Gastroesophageal sphincter (tissue), 4 donors: Measurements from ENCODE around the gene FIGN. TPM values are rescaled to one million over a fixed set of nuclear protein-coding genes. Genes with fewer than 3 reads are reported as not detected.

Experiments used
- ATAC-seq: fragments of 150-250 bp; one replicate; pipeline ENCODE4 v1.9.1; 2016; ENCODE audit warnings: mild to moderate bottlenecking, moderate library complexity
- H3K27ac ChIP-seq, 4 donors: fragments of 200-600 bp; sonication (generic) in 3 of 4; 1 replicate in 3 of 4; 2 replicates in 1 of 4; pipeline ENCODE4 v1.5.1; 2016 to 2019
- H3K27me3 ChIP-seq: fragments of 200-600 bp; sonication (generic); one replicate; pipeline ENCODE4 v1.5.1; 2019
- H3K36me3 ChIP-seq, 2 donors: fragments of 200-600 bp; sonication (generic); one replicate each; pipeline ENCODE4 v1.5.1; 2019; ENCODE audit warnings: control low read depth in 1 of 2
- H3K4me1 ChIP-seq, 3 donors: fragments of 200-600 bp; sonication (generic); 1 replicate in 2 of 3; 2 replicates in 1 of 3; pipeline ENCODE4 v1.5.1; 2016 to 2019; ENCODE audit warnings: control low read depth in 2 of 3
- H3K4me3 ChIP-seq, 2 donors: fragments of 200-600 bp; sonication (generic); one replicate each; pipeline ENCODE4 v1.5.1; 2019; ENCODE audit warnings: mild to moderate bottlenecking in 1 of 2, moderate library complexity in 1 of 2
- H3K9me3 ChIP-seq, 3 donors: fragments of 200-600 bp; sonication (generic); one replicate each; pipeline ENCODE4 v1.5.1; 2017 to 2019; ENCODE audit warnings: control low read depth in 2 of 3
- EP300 ChIP-seq: sonication (generic); formaldehyde crosslinking; IDR thresholded peaks from one replicate; pipeline ENCODE4 v1.6.1; 2017; ENCODE audit warnings: antibody characterized with exemption, mild to moderate bottlenecking
- POLR2A ChIP-seq, 2 donors: fragments of 450-650 bp; IDR thresholded peaks; one replicate each; pipeline ENCODE4 v1.6.1; 2017; ENCODE audit warnings: antibody characterized with exemption in 2 of 2, mild to moderate bottlenecking in 2 of 2, moderate library complexity in 1 of 2
- POLR2AphosphoS5 ChIP-seq: sonication (generic); formaldehyde crosslinking; IDR thresholded peaks from one replicate; pipeline ENCODE4 v1.6.1; 2017; ENCODE audit warnings: antibody characterized with exemption
- WGBS, 2 donors: methylation state at CpG; one replicate each; pipeline ENCODE4 v1.1.5; 2018; ENCODE audit warnings: low coverage in 1 of 2; 5-methylcytosine and 5-hydroxymethylcytosine counted together
- total RNA-seq, 4 donors: library from RNA; depleted of rRNA; stranded (reverse); fragments of >200 nt; gene quantifications; one replicate each; pipeline ENCODE4 v1.1.0, GENCODE V29; 2016
- TF ChIP-seq, protein P1 (sequence below), 4 experiments: fragments of 200-600 bp in 2 of 4; fragments of 450-650 bp in 2 of 4; sonication (generic) in 1 of 4; IDR thresholded peaks; one replicate each; pipeline ENCODE4 v1.5.1; 2017 to 2019; ENCODE audit warnings: antibody characterized with exemption in 4 of 4, mild to moderate bottlenecking in 2 of 4, moderate library complexity in 2 of 4

FIGN gene
- total RNA-seq, 4 donors from 2014 or later = 5.0 to 17.5 (median 10.2) TPM

DNA sequence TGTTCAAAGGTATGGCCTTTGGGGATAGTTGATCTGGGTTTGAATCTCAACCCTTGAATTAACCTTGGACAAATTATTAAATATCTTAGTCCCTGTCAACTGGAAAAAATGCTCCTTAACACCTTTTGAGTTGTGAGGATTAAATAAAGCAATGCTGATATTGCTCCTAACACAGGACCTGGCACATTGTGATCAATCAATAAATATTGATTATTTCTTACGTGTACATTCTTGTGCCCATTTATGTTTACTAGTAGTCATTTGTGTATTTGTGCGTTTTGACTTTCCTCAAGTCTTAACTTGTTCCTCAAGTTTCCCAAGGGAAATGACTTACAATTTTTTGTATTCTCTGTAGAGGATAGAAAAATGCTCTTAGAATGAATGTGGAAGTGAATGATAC is 19.6 kb upstream of the FIGN start:
- no peaks in the 10 kb centered on the region for H3K36me3 ChIP-seq
- no peaks in the 10 kb centered on the region for H3K9me3 ChIP-seq
- no peak for ATAC-seq
- H3K27me3 ChIP-seq = no peaks in the 10 kb centered on the region
- no peak overlapping the region for H3K27ac ChIP-seq
- TF ChIP-seq, protein P1, sequence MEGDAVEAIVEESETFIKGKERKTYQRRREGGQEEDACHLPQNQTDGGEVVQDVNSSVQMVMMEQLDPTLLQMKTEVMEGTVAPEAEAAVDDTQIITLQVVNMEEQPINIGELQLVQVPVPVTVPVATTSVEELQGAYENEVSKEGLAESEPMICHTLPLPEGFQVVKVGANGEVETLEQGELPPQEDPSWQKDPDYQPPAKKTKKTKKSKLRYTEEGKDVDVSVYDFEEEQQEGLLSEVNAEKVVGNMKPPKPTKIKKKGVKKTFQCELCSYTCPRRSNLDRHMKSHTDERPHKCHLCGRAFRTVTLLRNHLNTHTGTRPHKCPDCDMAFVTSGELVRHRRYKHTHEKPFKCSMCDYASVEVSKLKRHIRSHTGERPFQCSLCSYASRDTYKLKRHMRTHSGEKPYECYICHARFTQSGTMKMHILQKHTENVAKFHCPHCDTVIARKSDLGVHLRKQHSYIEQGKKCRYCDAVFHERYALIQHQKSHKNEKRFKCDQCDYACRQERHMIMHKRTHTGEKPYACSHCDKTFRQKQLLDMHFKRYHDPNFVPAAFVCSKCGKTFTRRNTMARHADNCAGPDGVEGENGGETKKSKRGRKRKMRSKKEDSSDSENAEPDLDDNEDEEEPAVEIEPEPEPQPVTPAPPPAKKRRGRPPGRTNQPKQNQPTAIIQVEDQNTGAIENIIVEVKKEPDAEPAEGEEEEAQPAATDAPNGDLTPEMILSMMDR (IDR thresholded peaks at IDR 0.05) = no peak
- TF ChIP-seq POLR2A (IDR thresholded peaks at IDR 0.05) (no peak), EP300 (no peak), POLR2AphosphoS5 (no peak)
- H3K4me1 ChIP-seq = no peaks in the 10 kb centered on the region
- WGBS, 2 donors = 75 to 93% methylated on average over 2 of the region's 2 CpGs
- no peak overlapping the region for H3K4me3 ChIP-seq

DNA sequence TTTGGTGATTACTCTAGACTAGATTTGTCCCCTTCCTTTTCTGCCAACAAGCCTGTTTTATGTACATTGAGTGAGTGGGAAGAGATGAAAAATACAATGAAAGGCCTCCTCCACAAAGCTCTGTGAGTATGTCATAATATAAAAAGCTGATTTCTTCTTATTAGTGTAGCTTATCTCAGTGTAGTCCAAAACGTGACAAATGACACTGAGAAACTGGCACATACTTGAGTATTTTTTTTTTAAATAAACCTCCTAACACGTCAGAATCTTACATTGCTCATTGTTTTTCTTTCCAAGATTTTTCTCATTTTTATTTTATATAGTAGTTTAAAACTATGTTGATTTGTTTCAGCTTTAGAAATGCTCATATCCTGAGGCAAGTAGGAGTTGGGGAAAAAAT is 17.9 kb upstream of the FIGN start:
- Histone ChIP-seq H3K36me3 (no peaks in the 10 kb centered on the region), H3K9me3 (no peaks in the 10 kb centered on the region), H3K27ac (no peak overlapping the region), H3K27me3 (no peaks in the 10 kb centered on the region), H3K4me1 (no peaks in the 10 kb centered on the region), H3K4me3 (no peak overlapping the region)
- no peak for ATAC-seq
- no peak for TF ChIP-seq POLR2AphosphoS5
- no peak for TF ChIP-seq POLR2A (IDR thresholded peaks at IDR 0.05)
- TF ChIP-seq, protein P1 (IDR thresholded peaks at IDR 0.05) = no peak
- TF ChIP-seq EP300 = no peak
- 10 to 17% methylated on average over 2 of the region's 2 CpGs for WGBS, 2 donors

DNA sequence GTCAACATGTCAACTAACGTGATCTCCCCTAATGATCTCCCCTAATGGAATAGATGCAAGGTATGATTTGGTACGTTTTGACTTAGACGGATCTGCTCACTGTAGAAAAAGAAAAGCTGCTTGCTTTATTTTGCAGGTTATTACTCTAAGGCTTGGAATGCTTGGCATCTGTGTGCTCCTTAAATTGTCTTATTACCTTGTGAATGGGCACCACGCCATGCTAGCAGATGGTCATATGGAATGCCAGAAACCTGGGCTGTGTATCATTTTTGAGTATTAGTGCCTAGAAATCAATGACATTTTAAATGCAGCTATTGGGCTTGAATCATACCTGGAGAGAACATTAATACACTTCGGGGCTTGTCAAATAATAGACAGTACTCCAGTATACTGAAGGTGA is 16.5 kb upstream of the FIGN start:
- no peaks in the 10 kb centered on the region for H3K36me3 ChIP-seq
- no peak for ATAC-seq
- H3K27me3 ChIP-seq = no peaks in the 10 kb centered on the region
- 71 to 72% methylated on average over 5 of the region's 5 CpGs for WGBS, 2 donors
- no peaks in the 10 kb centered on the region for H3K4me1 ChIP-seq
- no peak overlapping the region for H3K4me3 ChIP-seq
- H3K9me3 ChIP-seq = no peaks in the 10 kb centered on the region
- no peak overlapping the region for H3K27ac ChIP-seq
- no peak for TF ChIP-seq POLR2AphosphoS5
- TF ChIP-seq EP300 = no peak
- TF ChIP-seq, protein P1 (IDR thresholded peaks at IDR 0.05) = no peak
- TF ChIP-seq POLR2A (IDR thresholded peaks at IDR 0.05) = no peak

DNA sequence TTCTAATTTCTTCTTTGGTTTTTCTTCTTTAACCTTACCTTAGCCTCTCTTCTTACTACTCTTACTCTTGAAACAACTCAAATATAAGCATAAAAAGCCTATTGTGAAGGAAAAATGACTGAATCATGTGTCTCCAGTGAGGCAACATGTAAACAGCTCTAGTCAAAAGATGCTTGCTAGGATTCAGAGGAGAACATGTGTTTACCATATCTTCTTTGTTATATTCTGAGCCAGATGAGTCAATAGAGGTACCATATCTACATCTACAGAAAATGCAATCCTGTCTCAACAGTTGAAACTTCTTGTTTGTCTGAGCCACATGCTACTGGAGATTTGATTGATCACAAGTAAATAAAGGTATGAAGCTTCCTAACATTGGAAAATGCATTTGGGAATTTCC is 15.9 kb upstream of the FIGN start:
- H3K4me1 ChIP-seq = no peaks in the 10 kb centered on the region
- no peak overlapping the region for H3K4me3 ChIP-seq
- no peaks in the 10 kb centered on the region for H3K27me3 ChIP-seq
- ATAC-seq = no peak
- no peak overlapping the region for H3K27ac ChIP-seq
- no peaks in the 10 kb centered on the region for H3K36me3 ChIP-seq
- TF ChIP-seq EP300 = no peak
- no peak for TF ChIP-seq POLR2AphosphoS5
- TF ChIP-seq, protein P1 (IDR thresholded peaks at IDR 0.05) = no peak
- TF ChIP-seq POLR2A (IDR thresholded peaks at IDR 0.05) = no peak
- H3K9me3 ChIP-seq = no peaks in the 10 kb centered on the region

DNA sequence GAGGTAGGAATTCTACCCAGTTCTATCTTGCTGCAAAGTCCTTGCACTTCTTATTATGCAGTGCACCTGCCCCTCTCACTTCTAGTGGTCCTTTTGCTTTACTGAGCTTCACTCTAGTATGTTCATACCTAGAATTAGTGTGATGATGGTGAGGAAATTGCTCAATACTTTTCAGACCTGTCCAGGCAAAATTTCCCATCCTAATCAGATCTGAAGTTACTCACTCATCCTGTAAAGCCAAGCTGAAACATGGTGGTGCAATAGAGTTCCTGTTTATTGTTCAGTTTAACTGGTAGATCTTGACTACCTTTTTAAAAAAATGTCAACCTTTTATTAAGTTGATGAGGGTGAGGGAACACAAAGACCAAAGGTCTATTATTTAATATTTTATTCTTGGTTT is 12.6 kb upstream of the FIGN start:
- Histone ChIP-seq H3K4me3 (no peak overlapping the region), H3K9me3 (no peaks in the 10 kb centered on the region), H3K27ac (no peak overlapping the region), H3K27me3 (no peaks in the 10 kb centered on the region), H3K36me3 (no peaks in the 10 kb centered on the region), H3K4me1 (no peaks in the 10 kb centered on the region)
- no peak for ATAC-seq
- no peak for TF ChIP-seq POLR2A (IDR thresholded peaks at IDR 0.05)
- TF ChIP-seq POLR2AphosphoS5 = no peak
- TF ChIP-seq, protein P1 (IDR thresholded peaks at IDR 0.05) = no peak
- no peak for TF ChIP-seq EP300
